IMR-90 (cell line): Measurements from ENCODE around the gene FAM78B. TPM values are rescaled to one million over a fixed set of nuclear protein-coding genes. Genes with fewer than 3 reads are reported as not detected.
A peak's percentile ranks its signal among the peaks of the same experiment; 100 is the strongest.

ENCODE experiments used
- ATAC-seq: fragments of 200-7000 bp; cut with Tn5 transposase; 2 replicates; pipeline ENCODE4 v1.9.1; 2020; ENCODE audit warnings: low read depth, mild to moderate bottlenecking, moderate library complexity
- BruUV-seq: library from RNA; stranded (reverse); fragments of 400-500 nt; replicated peaks from 2 replicates; lab custom pipeline; 2021; lab: Mats Ljungman, UMichigan
- CTCF ChIA-PET: fragments of 300-600 bp; formaldehyde crosslinking; extraction: SDS; loops from one replicate; lab custom pipeline; 2021; ENCODE audit warnings: antibody characterized with exemption; lab: Yijun Ruan, JAX
- POLR2A ChIA-PET: fragments of 300-600 bp; sonication (Branson Sonifier 250); formaldehyde crosslinking; loops from one replicate; lab custom pipeline; 2022; ENCODE audit warnings: antibody characterized with exemption; ENCODE audit not compliant: unreplicated experiment; lab: Charles Lee
- DNase-seq: peaks from one replicate; pipeline ENCODE4 v3.0.0; 2013
- H2AFZ ChIP-seq: replicated peaks from 2 replicates; pipeline ENCODE3; 2013; ENCODE audit warnings: low read length, mild to moderate bottlenecking; ENCODE audit not compliant: poor library complexity
- H2AK5ac ChIP-seq: 2 replicates; pipeline ENCODE4 v1.6.1; 2013; ENCODE audit warnings: low read depth, low read length, inconsistent platforms
- H2AK9ac ChIP-seq: replicated peaks from 2 replicates; pipeline ENCODE3; 2013; ENCODE audit warnings: mild to moderate bottlenecking, low read depth, low read length, moderate library complexity; ENCODE audit not compliant: poor library complexity
- H2BK120ac ChIP-seq: 2 replicates; pipeline ENCODE4 v1.6.1; 2013; ENCODE audit warnings: low read depth, low read length, inconsistent platforms
- H2BK15ac ChIP-seq: 3 replicates; pipeline ENCODE4 v1.6.1; 2013; ENCODE audit warnings: low read depth, low read length, inconsistent platforms
- H2BK20ac ChIP-seq: 2 replicates; pipeline ENCODE4 v1.6.1; 2013; ENCODE audit warnings: low read depth, mild to moderate bottlenecking, inconsistent platforms, low read length, moderate library complexity
- H2BK5ac ChIP-seq: 2 replicates; pipeline ENCODE4 v1.6.1; 2013; ENCODE audit warnings: mild to moderate bottlenecking, low read depth, low read length, inconsistent platforms; ENCODE audit not compliant: poor library complexity, severe bottlenecking
- H3K14ac ChIP-seq: replicated peaks from 2 replicates; pipeline ENCODE4 v1.6.1; 2013; ENCODE audit warnings: low read depth, low read length, inconsistent platforms
- H3K18ac ChIP-seq: 2 replicates; pipeline ENCODE4 v1.6.1; 2013; ENCODE audit warnings: low read depth, low read length, control low read depth
- H3K23ac ChIP-seq: 2 replicates; pipeline ENCODE4 v1.6.1; 2013; ENCODE audit warnings: low read depth, low read length, inconsistent platforms
- H3K27ac ChIP-seq: 2 replicates; pipeline ENCODE4 v1.5.1; 2013; ENCODE audit warnings: mild to moderate bottlenecking, control low read depth, low read length; ENCODE audit not compliant: insufficient read depth
- H3K27me3 ChIP-seq: 2 replicates; pipeline ENCODE4 v1.6.1; 2013; ENCODE audit warnings: low read length; ENCODE audit not compliant: control insufficient read depth, insufficient read depth
- H3K36me3 ChIP-seq: 2 replicates; pipeline ENCODE4 v1.6.1; 2013; ENCODE audit warnings: low read length, mixed read lengths; ENCODE audit not compliant: control insufficient read depth, insufficient read depth
- H3K4ac ChIP-seq: 2 replicates; pipeline ENCODE4 v1.6.1; 2013; ENCODE audit warnings: low read depth, low read length, inconsistent platforms
- H3K4me1 ChIP-seq: 2 replicates; pipeline ENCODE4 v1.6.1; 2013; ENCODE audit warnings: low read length, mixed read lengths; ENCODE audit not compliant: control insufficient read depth, insufficient read depth
- H3K4me2 ChIP-seq: 2 replicates; pipeline ENCODE4 v1.6.1; 2013; ENCODE audit warnings: low read depth, mild to moderate bottlenecking, control low read depth, low read length, moderate library complexity
- H3K4me3 ChIP-seq: 2 replicates; pipeline ENCODE4 v1.5.1; 2013; ENCODE audit warnings: low read depth, mild to moderate bottlenecking, control low read depth, low read length, moderate library complexity; ENCODE audit not compliant: insufficient read depth
- H3K56ac ChIP-seq: 2 replicates; pipeline ENCODE4 v1.6.1; 2013; ENCODE audit warnings: low read length, inconsistent platforms; ENCODE audit not compliant: insufficient read depth; ENCODE audit errors: extremely low read depth
- H3K79me1 ChIP-seq, 2 experiments: 2 replicates each; pipeline ENCODE4 v1.6.1; 2013; ENCODE audit warnings: low read length in 2 of 2, inconsistent platforms in 1 of 2, low read depth in 1 of 2
- H3K9ac ChIP-seq: 2 replicates; pipeline ENCODE4 v1.6.1; 2013; ENCODE audit warnings: low read depth, low read length, control low read depth
- H3K9me1 ChIP-seq: 2 replicates; pipeline ENCODE4 v1.6.1; 2013; ENCODE audit warnings: low read length, inconsistent platforms; ENCODE audit not compliant: insufficient read depth
- H3K9me3 ChIP-seq: 2 replicates; pipeline ENCODE4 v1.6.1; 2013; ENCODE audit warnings: low read length; ENCODE audit not compliant: control insufficient read depth, insufficient read depth
- H4K20me1 ChIP-seq: 2 replicates; pipeline ENCODE4 v1.6.1; 2013; ENCODE audit warnings: low read length, inconsistent platforms; ENCODE audit not compliant: insufficient read depth
- H4K5ac ChIP-seq: 2 replicates; pipeline ENCODE4 v1.6.1; 2013; ENCODE audit warnings: mild to moderate bottlenecking, low read depth, low read length, control low read depth
- H4K8ac ChIP-seq, 2 experiments: 2 replicates each; pipeline ENCODE4 v1.6.1; 2013; ENCODE audit warnings: low read depth in 2 of 2, low read length in 2 of 2, control low read depth in 1 of 2, inconsistent platforms in 1 of 2
- H4K91ac ChIP-seq: 2 replicates; pipeline ENCODE4 v1.6.1; 2013; ENCODE audit warnings: low read depth, low read length, inconsistent platforms; ENCODE audit not compliant: insufficient read depth
- CEBPB ChIP-seq: IDR thresholded peaks from 2 replicates; pipeline ENCODE4 v1.6.1; 2012; ENCODE audit warnings: low read depth, low read length, improper control_type of control experiment
- NFE2L2 ChIP-seq: fragments of 150-350 bp; IDR thresholded peaks from 2 replicates; pipeline ENCODE4 v1.6.1; 2016; ENCODE audit warnings: low read depth, mild to moderate bottlenecking, low read length
- WGBS, 2 experiments: methylation state at CpG; one replicate each; pipeline versions ENCODE4 v1.1.5 to v1.1.7; 2013; ENCODE audit warnings: missing lambda C conversion rate in 2 of 2; ENCODE audit not compliant: insufficient read length in 1 of 2; ENCODE audit errors: extremely low coverage in 2 of 2; 5-methylcytosine and 5-hydroxymethylcytosine counted together
- dilution Hi-C: fragments of 300-500 bp; cut with HindIII; formaldehyde crosslinking; loops from one replicate; pipeline ENCODE4 v1.14.3; 2018; ENCODE audit warnings: low sequenced_read_pairs; ENCODE audit not compliant: unreplicated experiment
- in situ Hi-C: fragments of 300-500 bp; cut with MboI; formaldehyde crosslinking; loops from 3 replicates; pipeline ENCODE4 v1.14.3; 2019; ENCODE audit warnings: low sequenced_read_pairs, inconsistent platforms, mixed read lengths
- intact Hi-C: fragments of 100-400 bp; cut with micrococcal nuclease; formaldehyde crosslinking; loops from 2 replicates; pipeline ENCODE4 v1.10.0; 2022
- polyA plus RNA-seq, 3 experiments: library from polyadenylated mRNA; depleted of rRNA; stranded (reverse); fragments of >200 nt; gene quantifications; 2 replicates each; pipeline ENCODE4 v1.2.3, GENCODE V29; 2012; ENCODE audit warnings: low replicate concordance in 1 of 3
- total RNA-seq: library from RNA; depleted of rRNA; stranded (reverse); fragments of >200 nt; gene quantifications from 2 replicates; pipeline ENCODE4 v1.2.3, GENCODE V29; 2012

FAM78B gene
- total and polyA plus RNA-seq, 2 of the 4 experiments (the other 2 are of a cell fraction), result under 0.01 to 0.12 TPM

- Histone ChIP-seq H2AK9ac (no peak overlapping the region), H2BK120ac (no peak overlapping the region), H3K23ac (no peak overlapping the region), H3K9me3 (peaks cover 8% of the 10 kb centered on the region; the same call in 1 of the 2 replicates), H3K79me1 (no peaks in the 10 kb centered on the region), H4K5ac (no peak overlapping the region), H2AK5ac (no peak overlapping the region), H3K4me2 (no peak overlapping the region), H3K56ac (no peak overlapping the region), H3K9me1 (no peaks in the 10 kb centered on the region), H4K91ac (no peak overlapping the region), H3K4me3 (no peak overlapping the region), H3K36me3 (no peaks in the 10 kb centered on the region), H3K27ac (no peak overlapping the region), H2AFZ (no peak overlapping the region), H2BK5ac (no peak overlapping the region), H3K9ac (no peak overlapping the region), H3K18ac (no peak overlapping the region), H2BK20ac (no peak overlapping the region), H3K27me3 (no peaks in the 10 kb centered on the region), H4K20me1 (no peaks in the 10 kb centered on the region), H4K8ac (no peak overlapping the region), H3K4me1 (no peaks in the 10 kb centered on the region), H3K14ac (no peak overlapping the region), H3K4ac (no peak overlapping the region), H2BK15ac (no peak overlapping the region)
- in situ Hi-C loops (no loop called here), dilution Hi-C loops (no loop called here), intact Hi-C loops (no loop called here)
- no CpG with 5 or more reads among the region's 1 CpG for WGBS, 2 experiments
- DNase-seq (no peak), ATAC-seq (no peak)
- TF ChIP-seq NFE2L2, result no peak
- TF ChIP-seq CEBPB, result peak; percentile 34; the same call in 1 of the 2 replicates
- ChIA-PET CTCF (no interaction called here), POLR2A (no interaction called here)
- BruUV-seq, result no TSS peak
Measured at GRCh38 chr1:166197141-166197540, 30.3 kb upstream of the FAM78B start.
